Measurements from ENCODE around the gene ENO4.

ENO4 gene

DNA sequence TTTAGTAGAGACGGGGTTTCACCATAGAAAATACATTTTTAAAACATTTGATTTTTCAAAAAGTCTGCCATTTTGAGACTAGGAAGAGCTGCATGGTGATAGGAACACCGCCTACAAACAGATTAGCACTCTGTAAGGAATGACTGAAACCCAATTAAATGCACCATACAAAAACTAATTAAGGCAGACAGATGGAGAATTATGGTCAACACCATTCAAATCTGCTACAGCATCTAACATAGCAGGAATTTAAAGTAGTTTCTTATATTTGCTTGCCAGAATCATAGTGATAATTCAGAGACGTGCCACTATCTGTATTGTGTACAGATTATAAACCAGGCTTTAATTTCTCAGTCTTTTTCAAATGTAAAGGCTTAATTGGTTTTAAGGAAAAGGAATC, 68.2 kb downstream of the ENO4 start:
- DNase-seq = no peak

DNA sequence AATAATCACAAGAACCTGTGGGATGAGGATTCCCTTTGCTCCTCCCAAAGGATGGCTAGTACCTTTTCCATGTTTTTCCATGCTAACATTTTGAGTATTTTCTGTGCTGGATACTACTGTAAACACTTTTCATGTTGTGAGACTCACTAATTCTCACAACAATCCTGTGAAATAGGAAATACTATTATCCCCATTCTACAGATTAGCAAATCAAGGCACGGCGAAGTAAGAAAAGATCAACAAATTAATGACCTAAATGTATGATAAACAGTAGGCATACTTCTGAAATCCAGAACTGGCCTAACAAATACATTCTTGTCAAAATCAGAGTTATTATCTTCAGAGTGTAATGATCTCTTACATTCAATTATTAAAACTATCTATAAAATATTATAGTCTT, 69.3 kb downstream of the ENO4 start:
- DNase-seq = no peak

DNA sequence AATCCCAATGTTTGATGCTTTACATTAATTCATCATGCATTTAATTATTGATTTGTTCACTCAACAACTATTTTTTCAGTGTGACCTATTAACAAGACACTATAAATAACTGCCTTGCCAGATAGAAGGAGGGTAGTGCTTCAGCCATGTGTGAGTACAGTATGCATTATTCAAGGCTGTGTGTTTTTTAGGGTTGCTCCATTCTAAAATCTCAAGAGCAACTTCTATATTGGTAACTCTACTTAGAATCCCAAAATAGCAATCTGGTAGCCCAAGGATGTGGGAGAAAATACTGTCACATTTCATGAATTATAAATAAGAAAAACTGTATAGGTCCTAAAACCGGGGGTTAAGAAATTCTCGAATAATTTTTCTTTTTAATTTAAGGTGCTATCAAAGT, 69.9 kb downstream of the ENO4 start:
- DNase-seq = no peak

DNA sequence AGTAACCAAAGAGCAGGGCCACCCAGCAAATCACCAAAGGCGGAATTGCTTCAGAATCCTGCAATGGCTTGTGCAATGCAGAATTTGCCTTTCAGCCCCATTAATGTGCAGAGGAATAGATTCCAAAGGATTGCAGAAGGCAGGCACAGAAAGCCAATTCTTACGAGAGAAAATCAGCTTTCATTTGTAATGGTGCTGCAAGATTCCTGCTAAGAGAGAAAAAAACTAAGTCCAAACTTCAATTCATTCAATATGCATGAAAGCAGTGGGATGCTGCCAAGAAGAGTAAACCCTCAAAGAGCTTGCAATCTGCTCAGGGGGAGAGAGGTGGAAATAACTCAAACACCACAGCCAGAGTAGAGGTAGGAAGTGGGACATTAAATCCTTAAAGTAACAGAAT, 70.4 kb downstream of the ENO4 start:
- DNase-seq = no peak

GRCh38 chr10:116925056-116925455, 75.8 kb downstream of the ENO4 start:
- DNase-seq = no peak

DNA sequence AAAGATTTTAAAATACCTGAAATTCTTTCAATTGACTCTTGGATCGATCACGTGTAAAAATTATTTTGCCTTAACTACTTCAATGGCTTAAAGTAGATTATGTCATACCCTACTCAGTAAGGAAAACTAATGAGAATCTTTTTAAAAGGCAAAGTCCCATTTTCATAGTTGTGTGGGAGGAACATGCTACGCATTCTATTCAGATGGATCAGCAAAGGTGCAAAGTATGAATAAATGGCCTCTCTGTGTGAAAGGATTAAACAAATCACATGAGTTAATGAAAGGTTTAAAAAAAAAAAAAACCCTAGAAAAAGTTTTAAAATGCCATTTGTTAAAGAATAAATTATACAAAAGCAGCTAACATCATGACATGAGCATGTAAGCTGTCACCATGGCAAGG, 77.1 kb downstream of the ENO4 start:
- no peak for DNase-seq

DNA sequence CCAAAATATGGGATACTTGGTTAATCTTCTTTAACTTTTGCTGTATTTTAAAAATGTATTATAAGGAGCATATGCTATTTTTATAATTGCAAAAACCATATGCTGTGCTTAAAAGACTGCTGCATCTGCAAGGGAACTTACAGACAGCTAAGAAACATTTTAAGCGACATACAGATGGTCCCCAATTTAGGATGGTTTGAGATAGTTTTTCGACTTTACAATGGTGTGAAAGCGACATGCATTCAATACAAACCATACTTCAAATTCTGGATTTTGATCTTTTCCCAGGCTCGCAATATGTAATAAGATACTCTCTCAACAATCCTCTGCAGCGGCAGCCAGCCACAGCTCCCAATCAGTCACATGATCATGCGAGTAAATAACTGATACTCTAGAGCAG, 82.5 kb downstream of the ENO4 start:
- DNase-seq = no peak

Measured in NCI-H1417 (cell line).